HG02943 (cell line): ENCODE measurements around the gene FASTKD2.
A peak's percentile ranks its signal among the peaks of the same experiment; 100 is the strongest.
"Not testable (repeated sequence)": the region's sequence is repeated elsewhere in the genome, so short reads cannot be mapped to it uniquely, and the experiment has no call there.

Source experiments
- ATAC-seq: cut with Tn5 transposase; IDR thresholded peaks from one replicate; pipeline ENCODE4 v1.9.1; 2021; ENCODE audit warnings: mild to moderate bottlenecking, low read depth, moderate library complexity; ENCODE audit not compliant: unreplicated experiment

The FASTKD2 gene

GRCh38 chr2:206790311-206790935, 25.0 kb downstream of the FASTKD2 start:
- no peak for ATAC-seq

GRCh38 chr2:206792645-206793044, 27.2 kb downstream of the FASTKD2 start:
- ATAC-seq, result no peak

GRCh38 chr2:206797376-206797775, 32.0 kb downstream of the FASTKD2 start:
- no peak for ATAC-seq

GRCh38 chr2:206798000-206798399, 32.6 kb downstream of the FASTKD2 start:
- ATAC-seq, result peak; percentile 65

- ATAC-seq, result no peak
Measured at GRCh38 chr2:206799083-206799482, 33.7 kb downstream of the FASTKD2 start.

GRCh38 chr2:206800506-206801417, 35.4 kb downstream of the FASTKD2 start:
- no peak for ATAC-seq

- no peak for ATAC-seq
Measured at GRCh38 chr2:206801418-206802189, 36.2 kb downstream of the FASTKD2 start.

- ATAC-seq, result no peak
Measured at GRCh38 chr2:206802654-206803514, 37.5 kb downstream of the FASTKD2 start.

GRCh38 chr2:206804326-206804725, 38.9 kb downstream of the FASTKD2 start:
- ATAC-seq, result no peak

- ATAC-seq, result no peak
Measured at GRCh38 chr2:206805887-206806607, 40.6 kb downstream of the FASTKD2 start.

- not testable (repeated sequence) for ATAC-seq
Measured at GRCh38 chr2:206807624-206808023, 42.2 kb downstream of the FASTKD2 start.

- not testable (repeated sequence) for ATAC-seq
Measured at GRCh38 chr2:206812471-206812870, 47.1 kb downstream of the FASTKD2 start.

- ATAC-seq, result no peak
Measured at GRCh38 chr2:206814498-206814897, 49.1 kb downstream of the FASTKD2 start.

GRCh38 chr2:206820807-206821206, 55.4 kb downstream of the FASTKD2 start:
- ATAC-seq, result no peak

GRCh38 chr2:206823178-206823577, 57.8 kb downstream of the FASTKD2 start:
- ATAC-seq, result no peak

GRCh38 chr2:206824087-206824618, 58.7 kb downstream of the FASTKD2 start:
- ATAC-seq, result no peak

- ATAC-seq, result no peak
Measured at GRCh38 chr2:206824993-206825392, 59.6 kb downstream of the FASTKD2 start.

- no peak for ATAC-seq
Measured at GRCh38 chr2:206831442-206831995, 66.1 kb downstream of the FASTKD2 start.

- no peak for ATAC-seq
Measured at GRCh38 chr2:206832873-206833272, 67.5 kb downstream of the FASTKD2 start.
